Progenitor cell of endocrine pancreas (in vitro differentiated cells): ENCODE measurements around the gene IL1RN. TPM values are rescaled to one million over a fixed set of nuclear protein-coding genes. Genes with fewer than 3 reads are reported as not detected.

ENCODE experiments used
- DNase-seq: peaks from one replicate; pipeline ENCODE4 v3.0.0; 2021; ENCODE audit warnings: low spot score; ENCODE audit not compliant: unreplicated experiment
- H3K27ac Mint-ChIP-seq: 2 replicates; pipeline ENCODE4 v1.8.0; 2021; ENCODE audit warnings: mild to moderate bottlenecking, moderate library complexity, mixed read lengths
- H3K27me3 Mint-ChIP-seq: 2 replicates; pipeline ENCODE4 v1.8.0; 2021; ENCODE audit warnings: mixed read lengths
- H3K36me3 Mint-ChIP-seq: 2 replicates; pipeline ENCODE4 v1.8.0; 2022; ENCODE audit warnings: mixed read lengths; ENCODE audit not compliant: insufficient read depth
- H3K4me1 Mint-ChIP-seq: 2 replicates; pipeline ENCODE4 v1.8.0; 2021; ENCODE audit warnings: low read depth, mixed read lengths
- H3K4me3 Mint-ChIP-seq: 2 replicates; pipeline ENCODE4 v1.8.0; 2021; ENCODE audit warnings: low read depth, mild to moderate bottlenecking, moderate library complexity, mixed read lengths
- H3K9me3 Mint-ChIP-seq: 2 replicates; pipeline ENCODE4 v1.8.0; 2021; ENCODE audit warnings: low read depth, mixed read lengths
- CTCF ChIP-seq: fragments of 200-600 bp; sonication (generic); IDR thresholded peaks from one replicate; pipeline ENCODE4 v1.5.0; 2021; ENCODE audit warnings: antibody characterized with exemption, mild to moderate bottlenecking; ENCODE audit not compliant: unreplicated experiment
- total RNA-seq: library from RNA; stranded (reverse); gene quantifications from 2 replicates; pipeline ENCODE4 v1.2.1, GENCODE V29; 2021

Gene IL1RN
- total RNA-seq, 1 donor from 2014 or later = not detected

- no peak overlapping the region for H3K27ac Mint-ChIP-seq
- H3K9me3 Mint-ChIP-seq = no peaks in the 10 kb centered on the region
- no peak overlapping the region for H3K4me3 Mint-ChIP-seq
- TF ChIP-seq CTCF = no peak
- no peaks in the 10 kb centered on the region for H3K36me3 Mint-ChIP-seq
- no peak for DNase-seq
- H3K4me1 Mint-ChIP-seq = no peaks in the 10 kb centered on the region
- peaks cover 8% of the 10 kb centered on the region for H3K27me3 Mint-ChIP-seq
These were observed 13.6 kb upstream of the IL1RN start for GRCh38 chr2:113113807-113114206.

GRCh38 chr2:113114224-113114945 lies 13.0 kb upstream of the IL1RN start:
- no peaks in the 10 kb centered on the region for H3K36me3 Mint-ChIP-seq
- H3K27ac Mint-ChIP-seq = no peak overlapping the region
- H3K27me3 Mint-ChIP-seq = peaks cover 8% of the 10 kb centered on the region
- no peak for DNase-seq
- no peaks in the 10 kb centered on the region for H3K4me1 Mint-ChIP-seq
- no peak for TF ChIP-seq CTCF
- no peaks in the 10 kb centered on the region for H3K9me3 Mint-ChIP-seq
- H3K4me3 Mint-ChIP-seq = no peak overlapping the region

GRCh38 chr2:113114996-113115395 lies 12.4 kb upstream of the IL1RN start:
- Mint-ChIP-seq H3K4me3 (no peak overlapping the region), H3K9me3 (no peaks in the 10 kb centered on the region), H3K4me1 (no peaks in the 10 kb centered on the region), H3K27ac (no peak overlapping the region), H3K27me3 (peaks cover 11% of the 10 kb centered on the region), H3K36me3 (no peaks in the 10 kb centered on the region)
- no peak for TF ChIP-seq CTCF
- DNase-seq = no peak

GRCh38 chr2:113116100-113116958 lies 11.1 kb upstream of the IL1RN start:
- no peak overlapping the region for H3K4me3 Mint-ChIP-seq
- peaks cover 16% of the 10 kb centered on the region for H3K27me3 Mint-ChIP-seq
- no peaks in the 10 kb centered on the region for H3K9me3 Mint-ChIP-seq
- no peaks in the 10 kb centered on the region for H3K36me3 Mint-ChIP-seq
- no peak for TF ChIP-seq CTCF
- no peaks in the 10 kb centered on the region for H3K4me1 Mint-ChIP-seq
- H3K27ac Mint-ChIP-seq = no peak overlapping the region
- DNase-seq = no peak

- DNase-seq = no peak
- H3K27ac Mint-ChIP-seq = no peak overlapping the region
- no peaks in the 10 kb centered on the region for H3K4me1 Mint-ChIP-seq
- TF ChIP-seq CTCF = no peak
- H3K9me3 Mint-ChIP-seq = no peaks in the 10 kb centered on the region
- peaks cover 23% of the 10 kb centered on the region for H3K27me3 Mint-ChIP-seq
- H3K36me3 Mint-ChIP-seq = no peaks in the 10 kb centered on the region
- no peak overlapping the region for H3K4me3 Mint-ChIP-seq
These were observed 9.7 kb upstream of the IL1RN start for GRCh38 chr2:113117541-113118262.
